ENCODE data around the gene YY1. TPM values are rescaled to one million over a fixed set of nuclear protein-coding genes. Genes with fewer than 3 reads are reported as not detected.

Gene YY1
- total and polyA plus RNA-seq, 9 of the 15 experiments (the other 6 are each of a cell fraction or from before 2014, with no cell fraction given): 20.8 to 74.2 (median 46.7) TPM

- TF ChIP-seq ZNF274 (IDR thresholded peaks at IDR 0.05; ENCODE audit: borderline replicate concordance, low read depth, low read length) (no peak), ATF2 (CRISPR knock-in tag; IDR thresholded peaks at IDR 0.05) (no peak), BHLHE40 (IDR thresholded peaks at IDR 0.05; ENCODE audit: low read length) (no peak), FOXK2 (conservative IDR thresholded peaks at IDR 0.05 in 1 of 2, IDR thresholded peaks at IDR 0.05 in 1 of 2; ENCODE audit: low read depth in 2 of 2) (no peak), ATF1 (CRISPR knock-in tag; IDR thresholded peaks at IDR 0.05) (no peak), ATF1 (tag; IDR thresholded peaks at IDR 0.05) (0 out of 2 replicates have a peak, but pooled peaks have one; percentile 24), TBP (optimal IDR thresholded peaks at IDR 0.05; ENCODE audit: low read depth, low read length) (peak; percentile 76), RBM34 (IDR thresholded peaks at IDR 0.05; ENCODE audit: borderline replicate concordance, insufficient read depth, low read length) (no peak), ETS1 (conservative IDR thresholded peaks at IDR 0.05; ENCODE audit: control insufficient read depth, low read depth, low read length) (0 out of 2 replicates have a peak, but pooled peaks have one; percentile 13), PCBP1 (IDR thresholded peaks at IDR 0.05; ENCODE audit: low read depth, low read length, poor library complexity, severe bottlenecking) (no peak), EGR1 (conservative IDR thresholded peaks at IDR 0.05) (0 out of 2 replicates have a peak, but pooled peaks have one; percentile 18), NCOR1 (IDR thresholded peaks at IDR 0.05) (0 out of 2 replicates have a peak, but pooled peaks have one; percentile 14), TARDBP (IDR thresholded peaks at IDR 0.05) (0 out of 2 replicates have a peak, but pooled peaks have one; percentile 47), ZNF561 (CRISPR knock-in tag; conservative IDR thresholded peaks at IDR 0.05) (no peak), NFRKB (IDR thresholded peaks at IDR 0.05; ENCODE audit: low read depth) (peak; percentile 38; the same call in 1 of the 2 replicates)
- TF ChIP-seq, protein P1, sequence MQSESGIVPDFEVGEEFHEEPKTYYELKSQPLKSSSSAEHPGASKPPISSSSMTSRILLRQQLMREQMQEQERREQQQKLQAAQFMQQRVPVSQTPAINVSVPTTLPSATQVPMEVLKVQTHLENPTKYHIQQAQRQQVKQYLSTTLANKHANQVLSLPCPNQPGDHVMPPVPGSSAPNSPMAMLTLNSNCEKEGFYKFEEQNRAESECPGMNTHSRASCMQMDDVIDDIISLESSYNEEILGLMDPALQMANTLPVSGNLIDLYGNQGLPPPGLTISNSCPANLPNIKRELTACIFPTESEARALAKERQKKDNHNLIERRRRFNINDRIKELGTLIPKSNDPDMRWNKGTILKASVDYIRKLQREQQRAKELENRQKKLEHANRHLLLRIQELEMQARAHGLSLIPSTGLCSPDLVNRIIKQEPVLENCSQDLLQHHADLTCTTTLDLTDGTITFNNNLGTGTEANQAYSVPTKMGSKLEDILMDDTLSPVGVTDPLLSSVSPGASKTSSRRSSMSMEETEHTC (IDR thresholded peaks at IDR 0.05): no peak
Observed at GRCh38 chr14:100213956-100214769, 24.8 kb upstream of the YY1 start (continued).
